Activated effector memory CD4-positive, alpha-beta T cell treated with anti-CD3 and anti-CD28 coated beads, Interleukin-2, amount 50 U/mL, for 16 hours (primary cell): ENCODE results near the gene TRPV2.

Experiments used
- DNase-seq: peaks from one replicate; pipeline ENCODE4 v3.0.0-alpha.2; 2020

The TRPV2 gene

DNA sequence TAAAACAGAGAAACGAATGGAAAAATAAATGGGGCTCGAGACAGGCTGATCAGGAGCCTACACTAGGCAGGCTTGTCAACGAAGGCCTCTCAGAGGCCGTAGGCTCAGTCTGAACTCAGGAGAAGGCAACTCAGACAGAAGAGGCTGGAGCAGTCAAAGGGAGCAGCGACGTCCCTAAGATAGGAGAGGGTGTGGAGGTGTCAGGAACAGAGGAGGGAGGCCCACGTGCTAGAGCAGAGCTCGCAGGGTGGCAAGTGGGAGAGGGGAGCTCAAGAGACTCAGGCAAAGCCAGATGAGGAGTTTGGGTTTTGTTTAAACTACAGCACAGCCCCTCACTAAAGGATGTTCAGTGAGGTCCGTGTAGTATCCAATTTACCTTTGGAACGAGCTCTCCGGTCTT, 43.9 kb downstream of the TRPV2 start:
- no peak for DNase-seq

GRCh38 chr17:16459855-16460550, 44.6 kb downstream of the TRPV2 start:
- no peak for DNase-seq

GRCh38 chr17:16460796-16461605, 45.6 kb downstream of the TRPV2 start:
- DNase-seq = no peak

- no peak for DNase-seq
Observed at GRCh38 chr17:16461606-16461866, 46.2 kb downstream of the TRPV2 start.

- DNase-seq = no peak
Observed at GRCh38 chr17:16462070-16462864, 46.9 kb downstream of the TRPV2 start.

DNA sequence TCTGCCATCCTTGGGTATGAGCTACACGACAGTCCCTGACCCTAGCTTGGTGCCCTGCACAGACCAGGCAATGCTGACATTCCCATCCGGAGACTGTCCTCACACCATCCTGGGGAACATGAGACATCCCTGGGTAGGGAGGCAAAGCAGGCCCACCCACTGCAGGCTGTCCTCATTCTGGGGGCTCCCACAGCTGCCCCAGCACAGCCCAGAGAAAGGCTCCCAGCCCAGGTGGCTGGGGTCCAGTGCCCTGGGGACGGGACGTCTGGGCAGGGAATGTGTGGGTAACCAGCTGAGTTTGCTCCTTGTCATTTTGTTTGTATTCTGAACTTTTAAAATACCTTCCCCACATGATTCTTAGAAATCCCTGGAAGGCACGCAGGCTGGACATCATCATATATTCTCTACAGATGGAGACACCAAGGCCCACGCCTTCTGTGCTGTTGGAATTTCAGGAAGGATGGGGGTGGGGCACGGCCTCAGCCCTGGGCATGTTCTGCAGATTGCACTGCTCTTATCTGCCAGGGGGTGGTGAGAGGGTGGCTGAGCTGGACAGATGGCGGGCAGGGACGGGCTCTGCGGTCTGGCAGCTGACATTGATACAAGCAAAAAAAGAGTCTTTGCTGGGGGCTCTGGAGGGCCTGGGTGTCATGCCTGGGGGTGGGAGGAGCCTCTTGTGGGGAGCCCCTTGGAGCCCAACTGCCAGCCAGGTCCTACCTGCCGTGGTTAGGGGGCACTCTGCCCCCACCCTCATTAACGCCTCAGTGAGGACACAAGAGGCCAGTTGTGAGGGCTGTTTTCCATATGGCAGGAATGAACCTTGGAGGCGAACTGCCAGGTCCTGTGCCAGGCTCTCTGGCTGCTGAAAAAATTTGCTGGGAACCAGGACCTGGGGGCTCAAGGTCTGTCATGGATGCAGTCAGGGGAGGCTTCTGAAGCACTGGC, 48.3 kb downstream of the TRPV2 start:
- DNase-seq = no peak

DNA sequence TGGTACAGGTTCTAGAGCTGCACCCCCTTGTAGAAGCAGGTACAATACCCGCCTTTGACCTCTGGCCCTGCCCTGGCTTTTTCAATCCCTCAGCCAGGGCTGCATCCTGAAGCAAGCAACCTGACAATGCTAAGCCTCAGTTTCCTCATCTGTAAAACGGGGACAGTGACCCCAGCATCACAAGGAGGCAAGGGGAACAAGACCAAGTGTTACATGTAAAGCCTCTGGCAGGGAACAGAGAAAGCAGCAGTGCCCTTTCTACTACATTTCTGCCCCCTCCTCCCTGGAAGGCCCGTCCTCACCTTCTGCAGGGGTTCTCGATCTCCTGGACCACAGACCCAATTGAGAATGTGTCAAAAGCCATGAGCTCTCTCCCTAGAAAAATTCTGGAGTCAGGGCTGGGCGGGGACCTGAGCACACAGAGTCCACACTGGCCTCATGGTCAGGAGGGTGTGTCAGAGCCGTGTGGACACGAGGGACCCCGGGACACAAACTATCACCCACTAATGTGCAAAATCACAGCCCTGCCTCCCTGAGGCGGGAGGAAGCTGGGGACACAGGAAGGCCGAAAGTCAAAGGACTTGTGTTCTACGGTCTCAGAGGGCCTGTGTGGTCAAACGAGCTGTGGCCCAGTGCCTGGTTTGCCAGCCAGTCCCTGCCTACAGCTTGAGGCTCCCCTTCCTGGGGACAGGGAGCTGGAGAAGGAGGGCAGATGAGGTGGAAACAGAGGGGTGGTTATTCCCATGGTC, 49.1 kb downstream of the TRPV2 start:
- DNase-seq = no peak

- DNase-seq = no peak
Observed at GRCh38 chr17:16465052-16465312, 49.6 kb downstream of the TRPV2 start.

DNA sequence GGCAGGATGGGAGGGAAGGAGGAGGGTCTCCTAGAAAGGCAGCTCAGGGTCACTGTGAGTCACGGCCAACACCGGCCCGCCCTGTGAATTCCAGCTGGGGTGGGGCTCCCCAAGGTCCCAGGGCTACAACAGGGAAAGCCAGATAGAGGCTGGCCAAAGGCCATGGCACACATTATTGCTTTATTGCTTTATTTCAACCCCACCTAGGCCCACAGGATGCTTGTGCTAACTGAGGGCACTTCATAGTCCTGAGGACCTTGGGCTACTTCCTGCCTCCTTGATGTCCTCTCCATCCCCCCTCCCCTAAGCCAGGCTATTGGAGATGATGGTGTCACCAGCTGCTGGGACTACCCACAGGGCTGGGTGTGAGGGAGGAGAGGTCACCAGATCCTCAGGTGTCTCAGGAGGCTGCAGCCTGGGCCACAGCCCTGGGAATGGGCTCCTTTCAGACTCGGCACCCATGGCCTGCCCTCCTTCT, 50.5 kb downstream of the TRPV2 start:
- DNase-seq = no peak

- DNase-seq = no peak
Observed at GRCh38 chr17:16466407-16466806, 51.0 kb downstream of the TRPV2 start.

- no peak for DNase-seq
Observed at GRCh38 chr17:16467044-16467443, 51.7 kb downstream of the TRPV2 start.

DNA sequence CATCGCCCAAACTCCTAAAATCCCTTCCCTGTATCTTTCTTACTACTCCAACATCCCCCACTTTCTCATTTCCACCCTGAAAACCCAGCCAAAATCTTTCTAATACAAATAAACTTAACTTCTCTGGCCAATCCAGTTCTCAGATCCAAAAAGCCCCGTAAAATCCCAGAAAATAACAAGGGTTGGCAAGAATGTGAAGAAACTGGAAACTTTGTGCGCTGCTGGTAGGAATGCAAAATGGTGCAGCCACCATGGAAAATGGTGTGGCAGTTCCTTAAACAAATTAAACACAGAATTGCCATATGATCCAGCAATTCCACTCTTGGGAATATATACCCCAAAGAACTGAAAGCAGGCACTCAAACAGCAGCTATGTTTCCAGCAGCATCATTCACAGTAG, 52.5 kb downstream of the TRPV2 start:
- no peak for DNase-seq

DNA sequence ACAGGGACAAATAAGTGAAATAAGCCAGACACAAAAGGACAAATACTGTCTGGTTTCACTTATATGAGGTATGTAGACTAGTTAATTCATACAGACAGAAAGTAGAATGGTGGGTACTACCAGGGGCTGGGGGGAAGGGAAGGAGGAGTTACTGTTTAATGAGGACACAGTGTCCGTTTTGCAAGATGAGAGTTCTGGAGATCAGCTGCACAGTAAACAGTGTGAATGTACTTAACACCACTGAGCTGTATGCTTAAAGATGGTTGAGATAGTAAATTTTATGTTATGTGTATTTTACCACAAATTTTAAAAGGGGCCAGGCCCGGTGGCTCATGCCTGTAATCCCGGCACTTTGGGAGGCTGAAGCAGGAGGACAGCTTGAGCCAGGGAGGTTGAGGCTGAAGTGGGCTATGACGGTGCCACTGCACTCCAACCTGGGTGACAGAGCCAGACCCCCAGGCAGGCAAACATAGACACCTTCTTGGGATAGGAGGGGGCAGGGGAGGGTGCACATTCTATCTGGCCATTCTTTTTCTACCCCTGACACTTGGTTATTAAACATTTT, 53.1 kb downstream of the TRPV2 start:
- DNase-seq = no peak

- DNase-seq = no peak
Observed at GRCh38 chr17:16470265-16470664, 54.9 kb downstream of the TRPV2 start.

DNA sequence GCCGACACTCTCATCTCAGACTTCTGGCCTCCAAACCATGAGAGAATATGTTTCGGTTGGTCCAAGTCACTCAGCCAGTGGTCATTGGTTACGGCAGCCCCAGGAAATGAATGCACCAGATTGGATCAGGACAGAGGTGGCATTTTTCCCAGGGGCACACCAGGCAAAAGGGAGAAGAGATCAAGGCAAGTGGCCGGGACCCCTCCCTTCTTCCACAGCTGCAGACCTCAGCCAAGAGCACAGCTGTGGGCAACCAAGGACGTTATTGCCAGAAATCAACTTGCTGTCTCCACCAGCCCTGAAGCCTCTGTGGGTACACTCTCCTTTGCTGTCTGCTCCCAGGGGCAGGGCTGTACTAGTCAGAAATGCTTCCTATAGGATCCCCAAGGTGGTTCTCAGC, 55.9 kb downstream of the TRPV2 start:
- no peak for DNase-seq

DNA sequence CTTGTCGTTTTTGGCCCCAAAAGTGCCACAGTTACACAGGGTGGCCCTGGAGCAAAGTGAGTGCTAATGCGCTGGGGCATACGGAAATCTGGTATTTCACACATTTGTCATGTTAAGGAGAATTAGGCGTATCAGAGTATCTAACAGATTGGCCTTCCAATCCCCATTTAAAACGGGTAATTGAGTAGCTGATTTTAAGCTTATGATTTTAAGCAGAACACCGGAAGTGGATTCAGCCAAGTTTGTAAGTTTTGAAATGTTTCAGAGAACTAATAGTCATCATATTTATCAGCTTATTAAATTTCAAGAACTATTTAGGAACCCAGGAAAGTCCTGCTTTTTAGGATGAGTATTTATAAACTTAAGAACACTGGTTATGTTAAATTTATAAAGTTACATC, 57.2 kb downstream of the TRPV2 start:
- no peak for DNase-seq

GRCh38 chr17:16473044-16474011, 58.0 kb downstream of the TRPV2 start:
- DNase-seq = no peak

DNA sequence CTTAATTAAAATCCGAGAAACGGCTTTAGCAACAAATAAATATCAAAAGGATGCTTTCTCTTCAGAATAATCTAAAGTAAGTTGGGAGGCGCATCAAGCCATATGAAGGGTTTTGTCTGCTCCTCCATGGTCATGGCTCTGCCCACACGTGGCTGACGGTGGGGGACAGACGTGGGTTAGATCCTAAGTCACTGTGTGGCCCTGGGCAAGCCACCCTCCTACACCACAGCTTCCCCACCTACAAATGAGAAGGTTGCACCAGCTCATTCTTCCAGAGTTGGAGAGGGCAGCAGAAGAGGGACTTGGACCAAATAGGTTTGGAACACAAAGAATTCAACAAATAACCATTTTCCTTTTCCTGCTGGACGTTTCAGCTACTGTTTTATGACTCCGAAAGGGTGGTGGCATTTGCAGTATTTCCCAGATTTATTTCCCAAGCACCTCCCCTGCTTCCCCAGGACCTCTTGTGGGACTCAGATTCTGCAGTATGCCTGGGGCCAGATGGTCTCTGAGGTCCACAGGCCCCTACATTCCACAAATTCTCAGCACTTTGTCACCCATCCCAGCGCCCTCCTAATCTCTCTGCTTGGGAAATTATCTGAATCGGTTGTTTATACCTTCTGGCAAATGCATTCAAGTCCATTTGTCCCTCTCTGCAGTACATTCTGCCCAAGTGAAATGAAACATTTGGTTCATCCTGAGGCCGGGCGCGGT, 58.8 kb downstream of the TRPV2 start:
- DNase-seq = no peak

- no peak for DNase-seq
Observed at GRCh38 chr17:16475179-16475704, 59.9 kb downstream of the TRPV2 start.

DNA sequence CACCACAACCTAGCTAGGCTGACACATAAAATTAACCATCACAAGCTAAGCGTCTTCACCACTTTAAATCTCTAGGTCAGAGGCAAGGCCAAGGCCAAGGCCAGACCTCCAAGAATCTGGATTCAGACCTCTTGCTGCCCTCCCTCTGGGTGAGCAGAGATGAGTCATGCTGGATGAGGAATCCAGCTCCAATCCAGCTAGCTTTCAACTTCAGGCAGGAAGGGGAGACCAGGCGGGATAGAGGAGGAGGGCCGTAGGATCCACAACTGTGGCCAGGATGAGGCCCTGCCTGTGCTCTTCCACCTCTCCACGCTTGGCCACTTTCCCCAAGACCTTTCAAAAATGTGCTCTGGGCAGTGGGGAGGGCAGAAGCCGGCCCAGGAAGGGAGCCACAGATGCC, 61.9 kb downstream of the TRPV2 start:
- DNase-seq = no peak
